ENCODE measurements around the gene ATAD2B. TPM values are rescaled to one million over a fixed set of nuclear protein-coding genes. Genes with fewer than 3 reads are reported as not detected.

ATAD2B gene
- total and polyA plus RNA-seq, 2 donors: 5.1 to 75.6 TPM

- H3K4me1 ChIP-seq (ENCODE audit: insufficient read depth): no peaks in the 10 kb centered on the region
- H3K4me3 ChIP-seq (ENCODE audit: low read depth, low read length): no peak overlapping the region
- 87% methylated on average over 5 of the region's 5 CpGs for WGBS
- no peak overlapping the region for H3K27ac ChIP-seq (ENCODE audit: low read depth)
- no peak for DNase-seq (ENCODE audit: extremely low spot score)
- H3K36me3 ChIP-seq (ENCODE audit: insufficient read depth): no peaks in the 10 kb centered on the region
These were observed 213.6 kb downstream of the ATAD2B start for GRCh38 chr2:23713351-23713750.

- 81% methylated on average over 2 of the region's 2 CpGs for WGBS
- Histone ChIP-seq H3K4me1 (ENCODE audit: insufficient read depth) (no peaks in the 10 kb centered on the region), H3K36me3 (ENCODE audit: insufficient read depth) (no peaks in the 10 kb centered on the region), H3K4me3 (ENCODE audit: low read depth, low read length) (no peak overlapping the region), H3K27ac (ENCODE audit: low read depth) (no peak overlapping the region)
- DNase-seq (ENCODE audit: extremely low spot score): no peak
These were observed 214.2 kb downstream of the ATAD2B start for GRCh38 chr2:23712756-23713151.

- DNase-seq (ENCODE audit: extremely low spot score): no peak
- H3K4me1 ChIP-seq (ENCODE audit: insufficient read depth): no peaks in the 10 kb centered on the region
- WGBS: 74% methylated on average over 7 of the region's 7 CpGs
- H3K27ac ChIP-seq (ENCODE audit: low read depth): no peak overlapping the region
- no peak overlapping the region for H3K4me3 ChIP-seq (ENCODE audit: low read depth, low read length)
- no peaks in the 10 kb centered on the region for H3K36me3 ChIP-seq (ENCODE audit: insufficient read depth)
These were observed 214.8 kb downstream of the ATAD2B start for GRCh38 chr2:23711979-23712755.

DNA sequence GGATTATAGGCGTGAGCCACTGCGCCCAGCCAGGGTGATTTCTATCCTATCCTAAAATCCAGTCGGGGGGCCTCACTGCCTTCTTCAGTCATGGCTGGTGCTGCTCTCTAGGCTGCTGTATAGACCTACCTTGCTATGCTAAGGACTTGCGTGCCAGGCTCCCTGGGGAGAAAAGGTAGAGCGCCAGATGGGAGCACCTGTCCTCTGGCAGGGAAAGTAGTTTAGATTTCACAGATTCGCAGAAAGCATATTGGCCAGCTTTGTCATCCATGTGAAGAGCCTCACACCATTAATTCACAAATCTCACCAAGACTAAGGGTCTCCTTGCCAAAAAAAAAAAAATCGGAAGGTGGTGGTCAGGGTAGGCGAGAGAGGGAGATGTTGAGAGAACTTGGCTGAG lies 217.6 kb downstream of the ATAD2B start:
- no peaks in the 10 kb centered on the region for H3K36me3 ChIP-seq (ENCODE audit: insufficient read depth)
- no peaks in the 10 kb centered on the region for H3K4me1 ChIP-seq (ENCODE audit: insufficient read depth)
- no peak overlapping the region for H3K4me3 ChIP-seq (ENCODE audit: low read depth, low read length)
- H3K27ac ChIP-seq (ENCODE audit: low read depth): no peak overlapping the region
- DNase-seq (ENCODE audit: extremely low spot score): no peak
- 97% methylated on average over 8 of the region's 8 CpGs for WGBS

- Histone ChIP-seq H3K4me3 (ENCODE audit: low read depth, low read length) (no peak overlapping the region), H3K27ac (ENCODE audit: low read depth) (no peak overlapping the region), H3K4me1 (ENCODE audit: insufficient read depth) (no peaks in the 10 kb centered on the region), H3K36me3 (ENCODE audit: insufficient read depth) (no peaks in the 10 kb centered on the region)
- DNase-seq (ENCODE audit: extremely low spot score): no peak
- 98% methylated on average over 6 of the region's 6 CpGs for WGBS
These were observed 218.2 kb downstream of the ATAD2B start for GRCh38 chr2:23708771-23709170.

DNA sequence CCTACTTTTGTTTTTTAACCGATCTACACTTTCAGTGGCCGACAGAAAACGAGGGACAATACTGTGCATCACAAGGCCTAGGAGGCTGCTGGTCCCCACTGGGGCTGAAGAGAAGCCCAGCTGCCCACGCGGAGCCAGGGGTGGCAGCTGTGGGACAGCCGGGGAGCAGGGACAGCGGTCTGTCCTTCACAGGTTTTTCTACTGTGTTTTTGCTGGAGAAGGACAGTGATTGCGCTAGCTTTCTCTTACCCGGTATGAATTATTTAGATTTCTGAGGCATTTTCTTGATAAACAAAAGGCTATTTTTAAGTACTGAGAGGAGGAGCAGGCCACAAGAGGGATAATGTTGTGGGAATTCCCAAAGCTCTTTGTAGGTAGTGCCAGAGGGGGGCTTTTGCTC lies 219.8 kb downstream of the ATAD2B start:
- no peaks in the 10 kb centered on the region for H3K36me3 ChIP-seq (ENCODE audit: insufficient read depth)
- H3K4me3 ChIP-seq (ENCODE audit: low read depth, low read length): no peak overlapping the region
- H3K27ac ChIP-seq (ENCODE audit: low read depth): no peak overlapping the region
- DNase-seq (ENCODE audit: extremely low spot score): no peak
- H3K4me1 ChIP-seq (ENCODE audit: insufficient read depth): no peaks in the 10 kb centered on the region
- 57% methylated on average over 9 of the region's 9 CpGs for WGBS

GRCh38 chr2:23706613-23707078 lies 220.3 kb downstream of the ATAD2B start:
- H3K4me1 ChIP-seq (ENCODE audit: insufficient read depth): no peaks in the 10 kb centered on the region
- no peak for DNase-seq (ENCODE audit: extremely low spot score)
- no peak overlapping the region for H3K27ac ChIP-seq (ENCODE audit: low read depth)
- no peak overlapping the region for H3K4me3 ChIP-seq (ENCODE audit: low read depth, low read length)
- 96% methylated on average over 18 of the region's 18 CpGs for WGBS
- no peaks in the 10 kb centered on the region for H3K36me3 ChIP-seq (ENCODE audit: insufficient read depth)

GRCh38 chr2:23705771-23706612 lies 220.9 kb downstream of the ATAD2B start:
- no peak for DNase-seq (ENCODE audit: extremely low spot score)
- Histone ChIP-seq H3K4me1 (ENCODE audit: insufficient read depth) (no peaks in the 10 kb centered on the region), H3K36me3 (ENCODE audit: insufficient read depth) (no peaks in the 10 kb centered on the region), H3K27ac (ENCODE audit: low read depth) (no peak overlapping the region), H3K4me3 (ENCODE audit: low read depth, low read length) (no peak overlapping the region)
- 94% methylated on average over 18 of the region's 18 CpGs for WGBS

DNA sequence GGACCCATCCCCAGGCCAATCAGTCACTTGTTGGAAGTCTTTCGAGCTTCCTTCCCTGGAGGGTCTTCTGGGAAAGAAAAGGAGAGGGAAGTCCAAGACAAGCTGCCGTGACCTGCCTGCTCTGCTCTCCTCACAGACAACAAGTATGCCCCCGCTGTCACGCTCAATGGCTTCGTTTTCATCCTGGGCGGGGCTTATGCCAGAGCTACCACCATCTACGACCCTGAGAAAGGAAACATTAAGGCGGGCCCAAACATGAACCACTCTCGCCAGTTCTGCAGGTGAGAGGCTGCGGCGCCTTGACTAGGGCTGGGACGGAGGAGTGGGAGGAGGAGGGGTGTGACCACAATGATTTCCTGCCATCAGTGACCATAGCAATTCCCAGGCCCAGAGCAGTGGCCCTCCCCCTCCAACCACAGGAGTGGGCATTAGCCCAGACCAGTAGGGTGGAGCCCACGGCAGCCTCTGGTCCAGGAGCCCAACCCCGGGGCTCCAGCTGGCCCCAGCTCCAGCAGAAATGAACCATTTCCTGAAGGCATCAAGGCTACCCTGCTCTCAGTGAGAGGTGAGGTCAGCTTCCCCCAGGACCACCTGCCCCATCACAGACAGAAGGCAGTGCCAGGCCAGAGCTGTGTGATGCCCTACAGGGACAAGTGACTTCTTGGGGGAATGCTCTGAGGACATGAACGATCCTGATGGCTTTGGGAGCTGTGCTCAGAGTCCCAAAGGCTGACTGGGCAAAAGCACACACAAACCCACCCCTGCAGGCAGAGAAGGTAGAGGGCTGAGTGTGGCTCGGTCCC lies 223.1 kb downstream of the ATAD2B start:
- Histone ChIP-seq H3K27ac (ENCODE audit: low read depth) (no peak overlapping the region), H3K4me1 (ENCODE audit: insufficient read depth) (no peaks in the 10 kb centered on the region), H3K4me3 (ENCODE audit: low read depth, low read length) (no peak overlapping the region), H3K36me3 (ENCODE audit: insufficient read depth) (no peaks in the 10 kb centered on the region)
- DNase-seq (ENCODE audit: extremely low spot score): no peak
- 85% methylated on average over 16 of the region's 16 CpGs for WGBS

GRCh38 chr2:23703037-23703582 lies 223.8 kb downstream of the ATAD2B start:
- no peaks in the 10 kb centered on the region for H3K36me3 ChIP-seq (ENCODE audit: insufficient read depth)
- no peaks in the 10 kb centered on the region for H3K4me1 ChIP-seq (ENCODE audit: insufficient read depth)
- DNase-seq (ENCODE audit: extremely low spot score): no peak
- no peak overlapping the region for H3K27ac ChIP-seq (ENCODE audit: low read depth)
- WGBS: 98% methylated on average over 17 of the region's 17 CpGs
- no peak overlapping the region for H3K4me3 ChIP-seq (ENCODE audit: low read depth, low read length)

DNA sequence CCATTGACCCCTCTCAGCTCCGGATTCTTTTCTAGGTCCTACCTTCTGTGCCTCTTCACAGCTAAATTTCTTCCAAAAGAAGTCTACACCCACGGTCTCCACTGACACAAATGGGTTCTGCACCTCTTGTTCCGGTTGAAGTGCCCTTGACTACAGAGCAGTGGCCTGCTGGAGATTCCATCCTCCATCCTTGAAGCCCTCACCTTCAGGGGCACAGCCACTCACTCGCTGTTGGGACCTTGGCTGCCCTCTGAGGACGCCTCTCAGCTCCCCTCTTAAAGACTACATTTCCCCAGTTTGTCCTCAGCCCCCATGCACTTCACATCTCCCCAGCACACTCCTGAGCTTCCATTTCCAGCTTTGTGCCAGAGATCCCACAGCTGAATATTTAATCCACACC lies 226.3 kb downstream of the ATAD2B start:
- no peaks in the 10 kb centered on the region for H3K4me1 ChIP-seq (ENCODE audit: insufficient read depth)
- H3K4me3 ChIP-seq (ENCODE audit: low read depth, low read length): no peak overlapping the region
- WGBS: 93% methylated on average over 5 of the region's 5 CpGs
- H3K27ac ChIP-seq (ENCODE audit: low read depth): no peak overlapping the region
- H3K36me3 ChIP-seq (ENCODE audit: insufficient read depth): no peaks in the 10 kb centered on the region
- DNase-seq (ENCODE audit: extremely low spot score): no peak

DNA sequence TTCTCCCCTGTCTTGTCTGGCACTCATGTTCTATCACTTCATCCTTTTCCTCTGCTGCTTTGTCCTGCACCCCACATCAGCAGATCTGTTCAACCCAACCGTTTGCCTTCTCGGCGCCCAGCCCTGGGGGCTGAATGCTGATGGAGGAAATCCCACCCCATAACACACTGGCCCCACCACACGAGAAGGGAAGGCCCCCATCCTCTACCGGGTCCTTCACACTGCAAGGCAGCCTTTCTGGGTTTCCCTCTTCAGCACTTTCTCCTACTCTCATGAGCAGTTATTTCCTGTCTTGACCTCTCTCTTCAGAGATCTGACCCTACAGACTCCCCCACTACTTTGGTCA lies 227.4 kb downstream of the ATAD2B start:
- WGBS: 95% methylated on average over 5 of the region's 5 CpGs
- no peak overlapping the region for H3K4me3 ChIP-seq (ENCODE audit: low read depth, low read length)
- no peak for DNase-seq (ENCODE audit: extremely low spot score)
- no peaks in the 10 kb centered on the region for H3K4me1 ChIP-seq (ENCODE audit: insufficient read depth)
- no peaks in the 10 kb centered on the region for H3K36me3 ChIP-seq (ENCODE audit: insufficient read depth)
- H3K27ac ChIP-seq (ENCODE audit: low read depth): no peak overlapping the region

All from urinary bladder (tissue), 4 donors.